SW480 (cell line): Measurements from ENCODE around the gene SCYL1.

ENCODE experiments used
- DNase-seq: peaks from one replicate; pipeline ENCODE4 v3.0.0-alpha.2; 2016; ENCODE audit warnings: low spot score

Gene SCYL1

DNA sequence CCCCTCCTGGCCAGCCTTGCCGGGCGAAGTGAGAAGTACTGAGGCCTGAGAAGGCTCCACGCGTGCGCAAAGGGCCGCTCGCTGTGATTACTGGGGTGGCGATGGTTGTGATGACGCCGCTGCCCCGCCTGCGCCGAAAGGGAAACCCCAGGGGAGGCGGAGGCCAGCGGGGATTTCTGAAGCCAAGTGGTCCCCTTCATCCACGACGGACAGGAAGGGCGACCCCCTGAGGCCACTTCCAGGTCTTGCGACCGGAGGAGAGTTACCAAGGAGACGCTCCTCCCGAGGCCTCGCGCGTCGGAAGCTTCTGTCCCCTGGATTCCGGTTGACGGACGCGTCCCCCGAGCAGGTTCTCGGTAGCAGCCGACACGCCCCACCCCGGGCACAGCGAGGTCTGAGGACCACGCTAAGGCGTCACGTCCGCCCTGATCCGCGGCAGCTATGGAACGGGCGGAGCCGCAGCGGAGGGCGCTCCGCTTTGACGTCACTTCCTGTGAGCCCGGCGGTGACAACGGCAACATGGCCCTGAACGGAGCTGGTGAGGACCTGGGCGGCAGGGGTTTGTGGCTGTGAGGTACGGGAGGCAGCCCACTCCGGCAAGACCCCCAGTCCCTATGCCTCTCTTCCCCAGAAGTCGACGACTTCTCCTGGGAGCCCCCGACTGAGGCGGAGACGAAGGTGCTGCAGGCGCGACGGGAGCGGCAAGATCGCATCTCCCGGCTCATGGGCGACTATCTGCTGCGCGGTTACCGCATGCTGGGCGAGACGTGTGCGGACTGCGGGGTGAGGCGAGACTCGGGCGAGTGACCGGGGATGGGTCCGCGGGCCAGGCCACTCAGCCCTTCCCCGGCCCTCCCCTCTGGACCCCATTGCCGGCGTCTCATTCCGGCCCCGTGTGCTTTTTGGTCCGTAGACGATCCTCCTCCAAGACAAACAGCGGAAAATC lies 45.4 kb downstream of the SCYL1 start, which contains the start of gene ZNRD2:
Gene ZNRD2, plus strand, starts transcription at position 505 of the 946 bp plus-strand sequence. Its CDS starts 15 bp downstream, at position 520.
- peak; percentile 99 for DNase-seq

GRCh38 chr11:65571420-65571819 lies 46.5 kb downstream of the SCYL1 start:
- DNase-seq, result no peak

GRCh38 chr11:65571940-65572339 lies 47.1 kb downstream of the SCYL1 start:
- peak; percentile 73 for DNase-seq

DNA sequence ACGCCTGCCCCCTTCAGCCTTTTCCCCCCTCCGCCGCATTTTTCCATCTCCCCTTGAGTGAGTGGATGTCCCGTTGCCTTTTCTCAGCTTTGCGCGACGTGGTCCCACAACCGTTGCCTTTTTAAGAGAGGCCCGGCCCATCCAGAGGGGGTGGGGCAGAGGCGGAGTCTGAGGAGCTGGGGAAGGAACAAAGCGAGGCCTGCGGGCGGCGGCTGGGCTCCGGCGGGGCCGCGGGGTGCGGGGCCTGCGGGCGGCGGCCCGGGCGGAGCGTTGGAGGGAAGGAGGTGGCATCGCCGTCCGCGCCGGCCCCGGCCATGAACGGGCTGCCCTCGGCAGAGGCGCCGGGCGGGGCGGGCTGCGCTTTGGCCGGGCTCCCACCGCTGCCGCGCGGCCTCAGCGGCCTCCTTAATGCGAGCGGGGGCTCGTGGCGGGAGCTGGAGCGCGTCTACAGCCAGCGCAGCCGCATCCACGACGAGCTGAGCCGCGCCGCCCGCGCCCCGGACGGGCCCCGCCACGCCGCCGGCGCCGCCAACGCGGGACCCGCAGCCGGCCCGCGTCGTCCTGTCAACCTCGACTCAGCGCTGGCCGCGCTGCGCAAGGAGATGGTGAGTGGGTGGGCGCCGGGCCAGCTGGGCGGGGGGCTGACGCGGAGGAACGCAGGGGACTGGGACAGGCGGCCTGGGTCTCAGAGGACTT lies 47.6 kb downstream of the SCYL1 start, which contains the start of gene FAM89B:
Gene FAM89B, plus strand, starts transcription at position 183 of the 696 bp plus-strand sequence. Its CDS starts 132 bp downstream, at position 315.
- DNase-seq, result peak; percentile 81

GRCh38 chr11:65573391-65574079 lies 48.7 kb downstream of the SCYL1 start:
- no peak for DNase-seq

DNA sequence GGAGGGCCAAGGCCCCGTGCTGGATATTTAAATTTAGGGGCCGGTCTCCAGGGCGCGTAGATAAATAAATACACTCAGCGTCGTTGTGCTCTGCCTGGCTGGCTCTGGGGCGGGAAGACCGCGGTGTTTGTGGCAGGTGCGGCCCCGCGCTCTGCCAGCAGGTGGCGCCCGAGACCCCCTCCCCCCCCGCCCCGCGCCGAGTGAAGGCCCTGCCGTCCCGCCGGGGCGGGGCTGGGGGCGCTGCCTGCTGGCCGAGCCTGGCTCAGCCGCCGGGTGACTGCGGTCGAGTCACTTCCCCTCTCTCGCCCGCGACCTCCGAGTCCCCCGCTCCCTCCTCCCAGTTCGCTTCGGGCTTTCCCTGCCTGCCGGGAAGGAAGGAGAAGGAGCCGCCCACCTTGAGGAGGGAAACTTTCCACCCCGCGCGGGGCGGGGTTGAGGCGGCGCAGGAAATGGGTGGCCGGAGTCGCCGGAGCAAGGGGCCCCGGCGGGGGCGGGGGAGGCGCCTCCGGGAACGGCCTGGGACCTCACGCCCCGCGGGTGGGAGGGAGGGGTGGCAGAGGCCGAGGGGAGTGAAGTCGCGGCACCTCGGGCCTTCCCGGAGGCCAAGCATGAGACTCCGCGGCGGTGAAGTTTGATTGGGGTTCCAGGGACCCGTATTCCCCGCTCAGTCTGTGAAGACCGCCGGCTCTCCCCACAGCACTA lies 49.4 kb downstream of the SCYL1 start:
- peak; percentile 92 for DNase-seq

DNA sequence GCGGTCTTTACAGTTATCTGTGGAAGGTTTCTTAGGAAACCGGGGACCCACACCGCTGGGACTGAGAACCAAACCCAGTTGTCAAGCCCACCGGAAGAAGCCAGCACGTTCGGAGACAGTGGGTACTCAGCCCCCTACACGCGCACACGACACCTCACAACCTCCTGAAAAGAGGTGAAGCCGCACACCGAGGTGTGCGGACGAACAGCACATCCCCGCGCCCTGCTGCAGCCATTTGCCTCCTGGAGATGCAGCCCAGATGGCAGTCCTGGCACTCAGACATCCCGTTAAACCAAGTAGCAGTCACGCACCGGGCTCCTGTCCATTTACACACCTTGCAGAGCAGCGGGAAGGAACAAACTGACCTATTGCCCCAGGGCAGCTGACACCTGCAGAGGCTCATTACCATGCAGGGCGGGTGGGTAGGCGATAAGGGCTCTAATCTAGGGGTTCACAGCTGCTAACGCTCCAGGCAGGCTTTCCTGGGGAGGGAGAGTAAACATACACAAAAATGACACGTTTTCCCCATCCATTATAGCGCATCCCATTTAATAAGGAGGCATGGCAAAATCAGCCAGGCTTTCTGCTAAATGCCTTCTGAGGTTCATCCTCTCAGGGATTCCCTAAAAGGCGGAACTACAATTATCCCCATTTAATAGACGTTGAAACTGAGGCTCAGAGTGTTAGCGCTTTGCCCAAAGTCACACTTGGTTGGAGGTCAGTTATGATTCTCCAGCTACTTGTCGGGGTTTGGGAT lies 50.1 kb downstream of the SCYL1 start:
- peak; percentile 58 for DNase-seq

- DNase-seq, result peak; percentile 62
Observed at GRCh38 chr11:65575568-65576231, 50.8 kb downstream of the SCYL1 start, which contains the start of gene EHBP1L1. Gene EHBP1L1 (plus strand): TSS chr11:65576053. CDS start chr11:65576303, 250 bp downstream.

DNA sequence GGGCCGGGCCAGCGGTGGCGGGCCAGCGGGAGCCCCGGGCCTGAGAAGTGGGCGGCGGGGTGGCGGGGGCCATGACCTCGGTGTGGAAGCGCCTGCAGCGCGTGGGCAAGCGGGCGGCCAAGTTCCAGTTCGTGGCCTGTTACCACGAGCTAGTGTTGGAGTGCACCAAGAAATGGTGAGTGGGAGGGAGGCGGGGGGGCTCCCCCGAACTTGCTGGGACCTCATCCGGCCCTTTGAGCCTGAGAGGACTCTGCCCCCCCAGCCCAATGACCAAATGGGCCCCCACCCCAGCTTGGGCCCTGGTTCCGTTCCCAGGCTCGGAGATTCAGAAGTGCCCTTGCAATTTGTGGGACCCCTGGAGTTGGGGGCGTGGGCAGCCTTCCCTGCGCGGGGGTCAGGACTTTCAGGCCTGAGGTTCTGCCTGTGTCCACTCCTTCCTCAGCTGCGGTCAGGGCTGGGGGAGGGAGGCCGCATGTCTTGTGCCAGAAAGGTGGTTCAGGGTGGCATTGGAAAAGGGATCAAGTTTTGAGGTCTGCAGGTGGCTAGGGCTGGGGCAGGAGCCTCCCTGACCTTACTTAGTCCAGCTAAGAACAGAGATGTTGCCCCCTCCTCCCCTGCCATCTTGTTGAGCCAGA lies 51.5 kb downstream of the SCYL1 start:
- no peak for DNase-seq

- peak; percentile 87 for DNase-seq
Observed at GRCh38 chr11:65576867-65577755, 52.2 kb downstream of the SCYL1 start.

- DNase-seq, result no peak
Observed at GRCh38 chr11:65577756-65578109, 52.9 kb downstream of the SCYL1 start.

GRCh38 chr11:65578134-65578533 lies 53.3 kb downstream of the SCYL1 start:
- DNase-seq, result no peak

DNA sequence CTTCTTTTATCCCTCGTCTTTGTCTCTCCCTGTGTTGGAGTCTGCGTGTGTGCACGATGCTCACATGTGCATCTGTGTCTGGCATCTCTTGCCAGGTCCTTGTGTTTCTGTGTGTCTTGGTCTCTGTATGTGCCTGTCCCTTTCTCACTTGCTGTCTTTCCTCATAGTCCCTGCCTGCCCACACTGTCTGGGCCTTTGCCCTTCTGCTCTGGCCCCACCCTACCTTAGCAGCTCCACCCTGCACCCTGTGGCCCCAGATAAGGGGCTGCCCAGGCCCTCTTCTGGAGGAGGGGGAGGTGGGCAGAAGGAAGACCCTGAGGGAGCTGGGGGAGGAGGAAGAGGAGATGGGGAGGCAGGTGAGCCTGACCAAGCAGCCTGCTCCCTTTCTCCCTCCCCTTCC lies 53.8 kb downstream of the SCYL1 start:
- DNase-seq, result no peak

DNA sequence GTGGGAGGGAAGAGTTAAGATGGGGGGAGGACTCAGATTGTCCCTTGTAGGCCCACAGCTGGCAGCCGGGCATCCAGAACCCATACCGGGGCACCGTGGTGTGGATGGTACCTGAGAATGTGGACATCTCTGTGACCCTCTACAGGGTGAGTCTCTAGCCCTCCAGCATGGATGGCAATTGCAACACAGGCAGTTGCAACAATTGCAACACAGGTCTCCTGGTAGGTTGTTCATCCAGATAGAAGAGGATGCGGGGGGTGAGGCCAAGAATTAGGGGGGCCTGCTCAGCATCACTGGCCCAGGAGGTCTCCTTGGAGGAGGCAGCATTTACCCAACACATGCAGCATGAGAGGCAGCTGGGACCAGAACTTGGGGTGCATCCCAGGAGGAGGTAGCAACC lies 54.4 kb downstream of the SCYL1 start:
- DNase-seq, result no peak

GRCh38 chr11:65580031-65580692 lies 55.3 kb downstream of the SCYL1 start:
- DNase-seq, result no peak

- DNase-seq, result no peak
Observed at GRCh38 chr11:65580756-65581155, 55.9 kb downstream of the SCYL1 start.

DNA sequence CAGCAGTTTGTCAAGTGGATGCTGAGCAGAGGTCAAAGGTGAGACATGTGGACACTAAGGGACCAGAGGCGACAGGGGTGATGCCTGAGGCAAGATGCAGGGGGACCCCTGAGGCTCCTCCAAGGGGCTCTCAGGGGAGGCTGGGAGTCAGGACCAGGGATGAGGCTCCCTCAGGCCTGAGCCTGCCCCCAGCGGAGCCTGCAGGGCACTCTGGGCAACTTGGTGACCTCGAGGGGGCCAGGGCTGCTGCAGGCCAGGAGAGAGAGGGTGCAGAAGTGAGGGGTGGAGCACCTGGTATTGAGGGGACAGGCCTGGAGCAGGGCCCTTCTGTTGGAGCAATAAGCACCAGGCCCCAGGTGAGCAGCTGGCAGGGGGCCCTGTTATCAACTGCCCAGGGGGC lies 57.0 kb downstream of the SCYL1 start:
- no peak for DNase-seq

DNA sequence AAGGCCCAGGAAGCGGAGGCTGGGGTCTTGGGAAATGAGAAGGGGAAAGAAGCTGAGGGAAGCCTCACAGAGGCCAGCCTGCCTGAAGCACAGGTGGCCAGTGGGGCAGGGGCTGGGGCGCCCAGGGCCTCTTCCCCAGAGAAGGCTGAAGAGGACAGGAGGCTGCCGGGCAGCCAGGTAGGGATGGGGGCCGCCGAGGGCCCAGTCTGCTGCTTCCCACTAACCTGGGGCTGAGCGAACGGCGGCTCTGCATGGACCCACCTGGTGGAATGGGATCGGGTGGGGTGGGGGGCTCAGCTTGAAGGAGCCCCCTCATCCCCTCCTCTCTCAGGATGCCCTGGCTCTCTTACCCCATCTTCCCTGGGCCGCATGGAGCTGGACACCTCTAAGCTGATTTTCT lies 58.7 kb downstream of the SCYL1 start:
- DNase-seq, result no peak
